ENCODE results near the gene MAML1. TPM values are rescaled to one million over a fixed set of nuclear protein-coding genes. Genes with fewer than 3 reads are reported as not detected.
A peak's percentile ranks its signal among the peaks of the same experiment; 100 is the strongest.

MAML1 gene
- total and polyA plus RNA-seq, 4 donors = 2.2 to 7.6 (median 6.3) TPM

DNA sequence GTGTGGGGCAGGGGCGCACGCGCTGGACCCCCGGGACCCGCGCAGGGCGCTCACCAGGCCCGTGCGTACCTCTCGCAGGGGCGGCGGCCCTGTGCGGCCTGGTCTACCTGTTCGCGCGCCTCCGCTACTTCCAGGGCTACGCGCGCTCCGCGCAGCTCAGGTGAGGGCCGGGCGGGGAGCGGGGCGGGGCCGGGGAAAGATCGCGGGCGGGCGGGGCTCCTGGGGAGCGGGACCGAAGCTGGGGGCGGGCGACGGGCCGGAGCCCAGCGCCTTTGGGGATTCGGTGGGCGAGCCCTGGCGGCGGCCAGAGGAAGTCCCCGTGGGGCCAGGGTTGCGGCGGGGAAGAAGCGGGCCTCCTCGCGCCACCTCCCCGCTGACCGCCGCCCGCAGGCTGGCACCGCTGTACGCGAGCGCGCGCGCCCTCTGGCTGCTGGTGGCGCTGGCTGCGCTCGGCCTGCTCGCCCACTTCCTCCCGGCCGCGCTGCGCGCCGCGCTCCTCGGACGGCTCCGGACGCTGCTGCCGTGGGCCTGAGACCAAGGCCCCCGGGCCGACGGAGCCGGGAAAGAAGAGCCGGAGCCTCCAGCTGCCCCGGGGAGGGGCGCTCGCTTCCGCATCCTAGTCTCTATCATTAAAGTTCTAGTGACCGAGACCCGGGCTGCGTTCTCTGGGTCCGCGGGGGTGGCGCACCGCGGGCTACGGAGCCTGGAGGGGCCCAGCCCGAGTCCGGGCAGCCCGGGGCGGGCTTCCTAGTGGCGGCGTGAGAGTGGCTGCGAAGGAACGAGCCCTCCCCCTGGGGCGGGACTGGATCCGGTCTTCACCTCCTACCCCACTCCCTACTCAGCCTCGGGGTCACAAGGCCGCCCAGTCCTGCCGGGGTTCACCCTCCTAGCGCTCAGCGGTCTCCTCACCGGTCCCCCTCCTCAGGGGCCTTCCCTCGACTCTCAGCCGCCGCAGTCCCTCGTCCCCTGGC is 63.5 kb downstream of the MAML1 start (continued):
- TF ChIP-seq, protein P1, sequence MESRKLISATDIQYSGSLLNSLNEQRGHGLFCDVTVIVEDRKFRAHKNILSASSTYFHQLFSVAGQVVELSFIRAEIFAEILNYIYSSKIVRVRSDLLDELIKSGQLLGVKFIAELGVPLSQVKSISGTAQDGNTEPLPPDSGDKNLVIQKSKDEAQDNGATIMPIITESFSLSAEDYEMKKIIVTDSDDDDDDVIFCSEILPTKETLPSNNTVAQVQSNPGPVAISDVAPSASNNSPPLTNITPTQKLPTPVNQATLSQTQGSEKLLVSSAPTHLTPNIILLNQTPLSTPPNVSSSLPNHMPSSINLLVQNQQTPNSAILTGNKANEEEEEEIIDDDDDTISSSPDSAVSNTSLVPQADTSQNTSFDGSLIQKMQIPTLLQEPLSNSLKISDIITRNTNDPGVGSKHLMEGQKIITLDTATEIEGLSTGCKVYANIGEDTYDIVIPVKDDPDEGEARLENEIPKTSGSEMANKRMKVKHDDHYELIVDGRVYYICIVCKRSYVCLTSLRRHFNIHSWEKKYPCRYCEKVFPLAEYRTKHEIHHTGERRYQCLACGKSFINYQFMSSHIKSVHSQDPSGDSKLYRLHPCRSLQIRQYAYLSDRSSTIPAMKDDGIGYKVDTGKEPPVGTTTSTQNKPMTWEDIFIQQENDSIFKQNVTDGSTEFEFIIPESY (IDR thresholded peaks at IDR 0.05) = no peak
- no peak for TF ChIP-seq HNF4A (conservative IDR thresholded peaks at IDR 0.05)
- TF ChIP-seq HNF4G (IDR thresholded peaks at IDR 0.05) = no peak
- peak; percentile 3 to 45 for TF ChIP-seq RAD21 (IDR thresholded peaks at IDR 0.05)

DNA sequence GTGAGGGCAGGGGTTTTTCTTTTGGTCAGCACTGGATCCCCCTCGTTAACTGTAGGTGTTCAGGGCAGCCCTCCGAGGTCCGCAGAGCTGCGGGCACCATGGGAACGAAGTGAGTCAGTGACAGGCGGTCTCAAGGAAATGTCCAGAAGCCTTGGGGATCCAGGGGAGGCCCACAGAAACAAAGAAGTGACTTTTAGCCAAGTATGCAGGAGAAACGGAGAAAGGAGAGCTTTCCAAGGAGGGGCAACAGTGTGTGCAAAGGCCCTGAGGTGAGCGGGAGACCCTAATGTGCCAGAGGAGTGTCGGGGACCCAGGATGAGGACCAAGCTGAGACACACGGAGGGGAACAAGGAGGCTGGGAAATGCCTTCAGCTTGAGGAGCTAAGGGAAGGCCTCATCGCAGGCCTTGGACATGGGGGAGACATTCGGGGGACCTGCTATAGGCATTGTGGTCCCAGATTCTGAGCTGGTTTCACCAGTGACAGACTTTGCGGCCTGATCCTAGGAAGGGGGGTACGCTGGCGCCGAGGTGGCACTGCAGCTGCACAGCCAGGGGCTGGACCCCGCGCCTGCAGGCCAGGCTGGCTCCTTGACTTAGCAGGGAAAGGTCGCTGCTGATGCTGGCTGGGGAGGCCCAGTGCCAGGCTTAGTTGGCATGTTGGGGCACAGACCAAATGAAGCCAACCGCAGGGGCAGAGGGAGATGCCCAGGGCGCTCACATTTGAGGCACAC is 64.4 kb downstream of the MAML1 start:
- no peak for TF ChIP-seq SP1 (IDR thresholded peaks at IDR 0.05)
- TF ChIP-seq JUND (IDR thresholded peaks at IDR 0.05) = no peak
- TF ChIP-seq, protein P2, sequence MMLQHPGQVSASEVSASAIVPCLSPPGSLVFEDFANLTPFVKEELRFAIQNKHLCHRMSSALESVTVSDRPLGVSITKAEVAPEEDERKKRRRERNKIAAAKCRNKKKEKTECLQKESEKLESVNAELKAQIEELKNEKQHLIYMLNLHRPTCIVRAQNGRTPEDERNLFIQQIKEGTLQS (IDR thresholded peaks at IDR 0.05) = no peak
- no peak for TF ChIP-seq NR2F2 (IDR thresholded peaks at IDR 0.05)
- peak; percentile 3 for TF ChIP-seq FOXA1 (IDR thresholded peaks at IDR 0.05)
- TF ChIP-seq, protein P3, sequence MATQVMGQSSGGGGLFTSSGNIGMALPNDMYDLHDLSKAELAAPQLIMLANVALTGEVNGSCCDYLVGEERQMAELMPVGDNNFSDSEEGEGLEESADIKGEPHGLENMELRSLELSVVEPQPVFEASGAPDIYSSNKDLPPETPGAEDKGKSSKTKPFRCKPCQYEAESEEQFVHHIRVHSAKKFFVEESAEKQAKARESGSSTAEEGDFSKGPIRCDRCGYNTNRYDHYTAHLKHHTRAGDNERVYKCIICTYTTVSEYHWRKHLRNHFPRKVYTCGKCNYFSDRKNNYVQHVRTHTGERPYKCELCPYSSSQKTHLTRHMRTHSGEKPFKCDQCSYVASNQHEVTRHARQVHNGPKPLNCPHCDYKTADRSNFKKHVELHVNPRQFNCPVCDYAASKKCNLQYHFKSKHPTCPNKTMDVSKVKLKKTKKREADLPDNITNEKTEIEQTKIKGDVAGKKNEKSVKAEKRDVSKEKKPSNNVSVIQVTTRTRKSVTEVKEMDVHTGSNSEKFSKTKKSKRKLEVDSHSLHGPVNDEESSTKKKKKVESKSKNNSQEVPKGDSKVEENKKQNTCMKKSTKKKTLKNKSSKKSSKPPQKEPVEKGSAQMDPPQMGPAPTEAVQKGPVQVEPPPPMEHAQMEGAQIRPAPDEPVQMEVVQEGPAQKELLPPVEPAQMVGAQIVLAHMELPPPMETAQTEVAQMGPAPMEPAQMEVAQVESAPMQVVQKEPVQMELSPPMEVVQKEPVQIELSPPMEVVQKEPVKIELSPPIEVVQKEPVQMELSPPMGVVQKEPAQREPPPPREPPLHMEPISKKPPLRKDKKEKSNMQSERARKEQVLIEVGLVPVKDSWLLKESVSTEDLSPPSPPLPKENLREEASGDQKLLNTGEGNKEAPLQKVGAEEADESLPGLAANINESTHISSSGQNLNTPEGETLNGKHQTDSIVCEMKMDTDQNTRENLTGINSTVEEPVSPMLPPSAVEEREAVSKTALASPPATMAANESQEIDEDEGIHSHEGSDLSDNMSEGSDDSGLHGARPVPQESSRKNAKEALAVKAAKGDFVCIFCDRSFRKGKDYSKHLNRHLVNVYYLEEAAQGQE (IDR thresholded peaks at IDR 0.05) = no peak
- TF ChIP-seq EGR1 (IDR thresholded peaks at IDR 0.05; ENCODE audit: low read depth in 2 of 2) = no peak

DNA sequence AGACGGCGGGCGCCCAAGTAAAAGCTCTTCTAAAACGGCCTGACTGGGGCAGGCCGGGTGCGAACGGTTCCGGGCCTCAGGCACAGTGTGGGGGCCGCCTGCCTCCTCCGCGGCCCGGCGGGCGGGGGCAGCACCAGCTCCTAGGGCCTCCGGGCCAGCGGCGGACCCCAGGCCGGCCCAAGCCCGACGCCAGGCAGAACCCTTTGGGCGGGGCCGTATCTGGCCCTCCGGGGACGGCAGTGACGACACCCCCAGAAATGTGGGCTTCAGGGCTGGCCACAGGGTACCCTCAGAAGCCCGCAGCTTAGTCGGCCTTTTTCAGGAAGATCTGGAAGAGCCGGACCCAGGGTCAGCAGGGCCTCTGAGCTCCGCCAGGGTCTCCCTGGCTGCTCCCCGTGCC is 65.1 kb downstream of the MAML1 start:
- TF ChIP-seq, protein P2 (IDR thresholded peaks at IDR 0.05) = no peak
- TF ChIP-seq NR2F2 (IDR thresholded peaks at IDR 0.05) (no peak), FOXA1 (IDR thresholded peaks at IDR 0.05) (no peak), FOXA2 (IDR thresholded peaks at IDR 0.05) (no peak), HNF4A (conservative IDR thresholded peaks at IDR 0.05) (no peak), RAD21 (IDR thresholded peaks at IDR 0.05) (no peak), GABPA (IDR thresholded peaks at IDR 0.05 in 1 of 2, conservative IDR thresholded peaks at IDR 0.05 in 1 of 2) (no peak), YY1 (IDR thresholded peaks at IDR 0.05) (no peak), EGR1 (IDR thresholded peaks at IDR 0.05; ENCODE audit: low read depth in 2 of 2) (no peak), RXRA (IDR thresholded peaks at IDR 0.05) (no peak), SP1 (IDR thresholded peaks at IDR 0.05) (no peak), JUND (IDR thresholded peaks at IDR 0.05) (no peak), TAF1 (conservative IDR thresholded peaks at IDR 0.05) (no peak)
- TF ChIP-seq, protein P4, sequence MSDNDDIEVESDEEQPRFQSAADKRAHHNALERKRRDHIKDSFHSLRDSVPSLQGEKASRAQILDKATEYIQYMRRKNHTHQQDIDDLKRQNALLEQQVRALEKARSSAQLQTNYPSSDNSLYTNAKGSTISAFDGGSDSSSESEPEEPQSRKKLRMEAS (IDR thresholded peaks at IDR 0.05) = no peak
- TF ChIP-seq, protein P5, sequence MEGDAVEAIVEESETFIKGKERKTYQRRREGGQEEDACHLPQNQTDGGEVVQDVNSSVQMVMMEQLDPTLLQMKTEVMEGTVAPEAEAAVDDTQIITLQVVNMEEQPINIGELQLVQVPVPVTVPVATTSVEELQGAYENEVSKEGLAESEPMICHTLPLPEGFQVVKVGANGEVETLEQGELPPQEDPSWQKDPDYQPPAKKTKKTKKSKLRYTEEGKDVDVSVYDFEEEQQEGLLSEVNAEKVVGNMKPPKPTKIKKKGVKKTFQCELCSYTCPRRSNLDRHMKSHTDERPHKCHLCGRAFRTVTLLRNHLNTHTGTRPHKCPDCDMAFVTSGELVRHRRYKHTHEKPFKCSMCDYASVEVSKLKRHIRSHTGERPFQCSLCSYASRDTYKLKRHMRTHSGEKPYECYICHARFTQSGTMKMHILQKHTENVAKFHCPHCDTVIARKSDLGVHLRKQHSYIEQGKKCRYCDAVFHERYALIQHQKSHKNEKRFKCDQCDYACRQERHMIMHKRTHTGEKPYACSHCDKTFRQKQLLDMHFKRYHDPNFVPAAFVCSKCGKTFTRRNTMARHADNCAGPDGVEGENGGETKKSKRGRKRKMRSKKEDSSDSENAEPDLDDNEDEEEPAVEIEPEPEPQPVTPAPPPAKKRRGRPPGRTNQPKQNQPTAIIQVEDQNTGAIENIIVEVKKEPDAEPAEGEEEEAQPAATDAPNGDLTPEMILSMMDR (IDR thresholded peaks at IDR 0.05; ENCODE audit: low read depth, low read length, missing input control) = no peak
- H3K4me1 ChIP-seq (ENCODE audit: control insufficient read depth in 4 of 4, insufficient read depth in 4 of 4, low read length in 3 of 4) = peaks cover 7 to 56% (median 35%) of the 10 kb centered on the region in 4 donors
- H3K9ac ChIP-seq (ENCODE audit: low read depth in 1 of 2, low read length in 2 of 2) = no peak overlapping the region
- no peaks in the 10 kb centered on the region for H3K27me3 ChIP-seq (ENCODE audit: control insufficient read depth in 4 of 4, insufficient read depth in 4 of 4, low read length in 3 of 4)
- no peak overlapping the region for H3K4me3 ChIP-seq (ENCODE audit: low read depth in 1 of 3, low read length in 3 of 3)
- H3K36me3 ChIP-seq (ENCODE audit: control insufficient read depth in 4 of 4, insufficient read depth in 3 of 4, low read depth in 1 of 4, low read length in 3 of 4) = peaks cover 19 to 31% (median 25%) of the 10 kb centered on the region in 4 donors
- H3K9me3 ChIP-seq (ENCODE audit: control insufficient read depth in 4 of 4, low read length in 3 of 4) = no peaks in the 10 kb centered on the region
- 96% methylated on average over 30 of the region's 30 CpGs for WGBS
- DNase-seq (ENCODE audit: low spot score) = no peak
- no peak overlapping the region for H3K27ac ChIP-seq (ENCODE audit: low read depth in 1 of 2, low read length in 2 of 2)

More for the DNA sequence above, 64.4 kb downstream of the MAML1 start:
- Histone ChIP-seq H3K27me3 (ENCODE audit: control insufficient read depth in 4 of 4, insufficient read depth in 4 of 4, low read length in 3 of 4) (no peaks in the 10 kb centered on the region), H3K4me1 (ENCODE audit: control insufficient read depth in 4 of 4, insufficient read depth in 4 of 4, low read length in 3 of 4) (peaks cover 2 to 54% (median 34%) of the 10 kb centered on the region in 4 donors), H3K4me3 (ENCODE audit: low read depth in 1 of 3, low read length in 3 of 3) (no peak overlapping the region), H3K9ac (ENCODE audit: low read depth in 1 of 2, low read length in 2 of 2) (no peak overlapping the region), H3K36me3 (ENCODE audit: control insufficient read depth in 4 of 4, insufficient read depth in 3 of 4, low read depth in 1 of 4, low read length in 3 of 4) (peaks cover 19 to 31% (median 25%) of the 10 kb centered on the region in 4 donors), H3K27ac (ENCODE audit: low read depth in 1 of 2, low read length in 2 of 2) (peak overlapping the region; percentile 58 to 79), H3K9me3 (ENCODE audit: control insufficient read depth in 4 of 4, low read length in 3 of 4) (no peaks in the 10 kb centered on the region)
- no peak for DNase-seq (ENCODE audit: low spot score)
- WGBS = 84% methylated on average over 21 of the region's 21 CpGs
